GM23248 (cell line): Measurements from ENCODE around the gene TBC1D8. TPM values are rescaled to one million over a fixed set of nuclear protein-coding genes. Genes with fewer than 3 reads are reported as not detected.

Experiments
- DNase-seq: peaks from one replicate; pipeline ENCODE4 v3.0.0-alpha.2; 2015
- H2AFZ ChIP-seq: fragments of 200-600 bp; sonication (generic); 2 replicates; pipeline ENCODE4 v1.6.1; 2016; ENCODE audit warnings: antibody characterized with exemption
- H3F3A ChIP-seq: fragments of 200-600 bp; sonication (generic); 2 replicates; pipeline ENCODE4 v1.6.1; 2016; ENCODE audit warnings: mild to moderate bottlenecking, antibody characterized with exemption, mixed run types; ENCODE audit not compliant: insufficient read depth
- H3K27ac ChIP-seq: fragments of 200-600 bp; sonication (generic); 2 replicates; pipeline ENCODE4 v1.5.1; 2016; ENCODE audit warnings: mild to moderate bottlenecking
- H3K27me3 ChIP-seq: fragments of 200-600 bp; sonication (generic); replicated peaks from 2 replicates; pipeline ENCODE4 v1.6.1; 2016; ENCODE audit warnings: mild to moderate bottlenecking; ENCODE audit not compliant: insufficient read depth
- H3K36me3 ChIP-seq: fragments of 200-600 bp; sonication (generic); 2 replicates; pipeline ENCODE4 v1.6.1; 2016; ENCODE audit warnings: low read depth, mild to moderate bottlenecking
- H3K4me1 ChIP-seq: fragments of 200-600 bp; sonication (generic); 2 replicates; pipeline ENCODE4 v1.6.1; 2016; ENCODE audit warnings: mild to moderate bottlenecking; ENCODE audit not compliant: insufficient read depth
- H3K4me2 ChIP-seq: fragments of 200-600 bp; sonication (generic); one replicate; pipeline ENCODE4 v1.6.1; 2016; ENCODE audit warnings: mild to moderate bottlenecking; ENCODE audit not compliant: unreplicated experiment
- H3K4me3 ChIP-seq: fragments of 200-600 bp; sonication (generic); 2 replicates; pipeline ENCODE4 v1.5.1; 2016; ENCODE audit warnings: mild to moderate bottlenecking
- H3K79me2 ChIP-seq: fragments of 200-600 bp; sonication (generic); 2 replicates; pipeline ENCODE4 v1.6.1; 2016; ENCODE audit warnings: mild to moderate bottlenecking; ENCODE audit not compliant: insufficient read depth
- H3K9ac ChIP-seq: fragments of 200-600 bp; sonication (generic); 2 replicates; pipeline ENCODE4 v1.6.1; 2016; ENCODE audit warnings: mild to moderate bottlenecking
- H3K9me2 ChIP-seq: fragments of 200-600 bp; sonication (generic); 2 replicates; pipeline ENCODE4 v1.6.1; 2016; ENCODE audit warnings: mixed run types, mild to moderate bottlenecking, moderate library complexity; ENCODE audit not compliant: insufficient read depth
- H3K9me3 ChIP-seq: fragments of 200-600 bp; sonication (generic); one replicate; pipeline ENCODE4 v1.6.1; 2017; ENCODE audit warnings: low read depth
- H4K20me1 ChIP-seq: fragments of 200-600 bp; sonication (generic); 2 replicates; pipeline ENCODE4 v1.6.0; 2016; ENCODE audit not compliant: insufficient read depth
- EZH2 ChIP-seq: fragments of 200-600 bp; sonication (generic); IDR thresholded peaks from 2 replicates; pipeline ENCODE4 v1.6.1; 2018; ENCODE audit warnings: antibody characterized with exemption, mild to moderate bottlenecking; ENCODE audit not compliant: insufficient read depth, poor library complexity, severe bottlenecking
- EZH2phosphoT487 ChIP-seq: fragments of 200-600 bp; sonication (generic); IDR thresholded peaks from 2 replicates; pipeline ENCODE4 v1.6.1; 2018; ENCODE audit warnings: antibody characterized with exemption, moderate library complexity, mild to moderate bottlenecking, low read depth; ENCODE audit not compliant: insufficient read depth
- WGBS, 2 experiments: methylation state at CpG; one replicate each; pipeline ENCODE4 v1.1.6; 2015 to 2017; ENCODE audit warnings: low lambda C conversion rate in 2 of 2, low coverage in 1 of 2; ENCODE audit errors: missing lambda C conversion rate in 2 of 2; 5-methylcytosine and 5-hydroxymethylcytosine counted together
- in situ Hi-C: fragments of 300-500 bp; cut with MboI; formaldehyde crosslinking; loops from 2 replicates; pipeline ENCODE4 v1.15.0; 2020
- polyA plus RNA-seq: library from polyadenylated mRNA; unstranded; fragments of >200 nt; fragmentation: Nextera tagmentation; extraction: Ambion mirVana; gene quantifications from 2 replicates; pipeline ENCODE4 v1.2.1, GENCODE V29; 2016
- total RNA-seq: library from RNA; depleted of rRNA; stranded (reverse); fragments of >200 nt; shearing (Covaris generic); gene quantifications from 2 replicates; pipeline ENCODE4 v1.2.3, GENCODE V29; 2014

Gene TBC1D8
- total and polyA plus RNA-seq, 2 experiments from 2014 or later, result 2.5 to 2.6 TPM

DNA sequence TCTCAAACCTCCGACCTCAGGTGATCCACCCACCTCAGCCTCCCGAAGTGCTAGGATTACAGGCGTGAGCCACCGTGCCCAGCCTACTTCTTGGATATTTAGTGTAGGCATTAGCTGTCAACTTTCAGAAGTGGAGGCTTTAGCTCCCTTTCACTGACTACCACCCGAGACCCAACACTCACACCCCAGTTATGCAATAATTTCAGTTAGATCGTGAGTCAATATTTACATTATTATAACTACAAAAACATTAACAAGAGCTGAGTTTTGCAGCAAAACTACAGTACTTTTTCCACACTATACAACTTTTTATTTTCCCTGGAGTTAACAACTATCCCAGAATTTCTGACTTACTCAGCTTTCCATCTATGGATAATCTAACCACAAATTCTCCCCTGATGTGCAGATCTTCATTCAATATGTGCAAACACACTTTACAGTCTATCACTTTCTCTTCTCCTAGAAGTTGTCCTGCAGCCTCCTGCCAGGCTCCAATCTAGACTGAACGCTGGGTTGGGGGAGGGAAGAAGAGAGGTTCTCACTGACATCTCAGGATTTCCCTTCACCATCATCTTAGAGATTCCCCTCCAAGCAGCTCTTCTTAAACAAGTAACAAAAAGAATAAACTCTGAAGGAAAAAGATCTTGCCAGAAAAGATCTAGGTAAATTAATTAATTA is 10.1 kb downstream of the TBC1D8 start:
- no peak for DNase-seq

DNA sequence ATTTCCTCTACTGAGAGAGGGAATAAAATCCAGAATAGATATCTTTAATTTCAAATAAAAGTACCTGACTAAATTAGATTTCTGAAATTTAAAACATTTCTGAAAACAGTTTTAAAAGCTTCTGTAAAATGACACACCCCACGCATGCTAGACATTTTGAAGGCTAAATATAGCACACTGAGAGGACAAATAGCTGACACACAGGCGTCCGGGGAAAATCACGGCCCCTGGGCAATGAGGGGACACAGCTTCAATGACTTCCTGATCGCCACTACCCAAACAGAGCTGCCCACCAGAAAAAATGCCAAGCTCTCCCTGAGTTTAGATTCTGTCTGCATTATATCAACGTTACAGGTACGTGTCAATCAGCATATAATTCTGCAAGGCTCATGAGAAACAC is 10.9 kb downstream of the TBC1D8 start:
- in situ Hi-C loops, result no loop called here
- Histone ChIP-seq H3K27ac (no peak overlapping the region), H3K4me1 (peaks cover 2% of the 10 kb centered on the region), H3K9me3 (no peaks in the 10 kb centered on the region), H3K27me3 (no peaks in the 10 kb centered on the region), H3K9me2 (no peaks in the 10 kb centered on the region), H3K79me2 (no peaks in the 10 kb centered on the region), H4K20me1 (no peaks in the 10 kb centered on the region), H3K9ac (no peak overlapping the region), H3K36me3 (no peaks in the 10 kb centered on the region), H3K4me2 (no peak overlapping the region), H3K4me3 (no peak overlapping the region), H3F3A (no peaks in the 10 kb centered on the region), H2AFZ (no peak overlapping the region)
- no peak for DNase-seq
- WGBS, 2 experiments, result 78 to 79% methylated on average over 7 of the region's 7 CpGs
- TF ChIP-seq EZH2phosphoT487 (no peak), EZH2 (no peak)

More for the DNA sequence above, 10.1 kb downstream of the TBC1D8 start:
- H3K4me2 ChIP-seq, result no peak overlapping the region
- TF ChIP-seq EZH2 (no peak), EZH2phosphoT487 (no peak)
- no peak overlapping the region for H2AFZ ChIP-seq
- no peaks in the 10 kb centered on the region for H3K36me3 ChIP-seq
- no peaks in the 10 kb centered on the region for H3K9me3 ChIP-seq
- no peak overlapping the region for H3K9ac ChIP-seq
- no peaks in the 10 kb centered on the region for H3K27me3 ChIP-seq
- 68% methylated on average over 7 of the region's 7 CpGs for WGBS, 2 experiments
- H3F3A ChIP-seq, result no peaks in the 10 kb centered on the region
- H3K4me1 ChIP-seq, result peaks cover 8% of the 10 kb centered on the region
- no peaks in the 10 kb centered on the region for H3K9me2 ChIP-seq
- no peak overlapping the region for H3K27ac ChIP-seq
- peaks cover 1% of the 10 kb centered on the region; the same call in 1 of the 2 replicates for H3K79me2 ChIP-seq
- no peak overlapping the region for H3K4me3 ChIP-seq
- in situ Hi-C loops, result no loop called here
- no peaks in the 10 kb centered on the region for H4K20me1 ChIP-seq

DNA sequence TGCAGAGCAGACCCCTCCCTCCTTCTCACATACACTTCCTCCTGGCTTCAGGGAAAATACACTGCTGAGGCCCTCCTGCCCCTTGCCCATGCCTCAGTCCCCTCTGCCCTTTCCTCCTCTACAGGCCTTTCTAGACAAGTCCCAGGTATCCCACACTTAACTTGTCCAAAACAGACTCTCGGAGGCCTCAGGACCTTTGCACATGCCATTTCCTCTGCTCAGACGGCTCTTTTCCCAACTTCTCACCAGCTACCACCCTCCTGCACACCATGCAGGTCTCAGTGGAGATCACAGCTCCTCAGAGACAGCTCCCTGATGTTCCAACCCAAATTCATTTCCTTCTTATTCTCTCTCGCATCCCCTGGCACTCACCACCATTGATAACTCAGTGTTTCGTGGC is 11.7 kb downstream of the TBC1D8 start:
- no peak for TF ChIP-seq EZH2
- TF ChIP-seq EZH2phosphoT487, result no peak
- H3K4me1 ChIP-seq, result no peaks in the 10 kb centered on the region
- H3F3A ChIP-seq, result no peaks in the 10 kb centered on the region
- no peaks in the 10 kb centered on the region for H3K79me2 ChIP-seq
- H3K9me2 ChIP-seq, result no peaks in the 10 kb centered on the region
- H3K4me2 ChIP-seq, result no peak overlapping the region
- in situ Hi-C loops, result no loop called here
- no peak overlapping the region for H3K4me3 ChIP-seq
- H3K36me3 ChIP-seq, result no peaks in the 10 kb centered on the region
- H3K27me3 ChIP-seq, result no peaks in the 10 kb centered on the region
- WGBS, 2 experiments, result 88 to 93% methylated on average over 4 of the region's 4 CpGs
- DNase-seq, result no peak
- H3K9me3 ChIP-seq, result no peaks in the 10 kb centered on the region
- H2AFZ ChIP-seq, result no peak overlapping the region
- no peak overlapping the region for H3K9ac ChIP-seq
- H3K27ac ChIP-seq, result no peak overlapping the region
- no peaks in the 10 kb centered on the region for H4K20me1 ChIP-seq

DNA sequence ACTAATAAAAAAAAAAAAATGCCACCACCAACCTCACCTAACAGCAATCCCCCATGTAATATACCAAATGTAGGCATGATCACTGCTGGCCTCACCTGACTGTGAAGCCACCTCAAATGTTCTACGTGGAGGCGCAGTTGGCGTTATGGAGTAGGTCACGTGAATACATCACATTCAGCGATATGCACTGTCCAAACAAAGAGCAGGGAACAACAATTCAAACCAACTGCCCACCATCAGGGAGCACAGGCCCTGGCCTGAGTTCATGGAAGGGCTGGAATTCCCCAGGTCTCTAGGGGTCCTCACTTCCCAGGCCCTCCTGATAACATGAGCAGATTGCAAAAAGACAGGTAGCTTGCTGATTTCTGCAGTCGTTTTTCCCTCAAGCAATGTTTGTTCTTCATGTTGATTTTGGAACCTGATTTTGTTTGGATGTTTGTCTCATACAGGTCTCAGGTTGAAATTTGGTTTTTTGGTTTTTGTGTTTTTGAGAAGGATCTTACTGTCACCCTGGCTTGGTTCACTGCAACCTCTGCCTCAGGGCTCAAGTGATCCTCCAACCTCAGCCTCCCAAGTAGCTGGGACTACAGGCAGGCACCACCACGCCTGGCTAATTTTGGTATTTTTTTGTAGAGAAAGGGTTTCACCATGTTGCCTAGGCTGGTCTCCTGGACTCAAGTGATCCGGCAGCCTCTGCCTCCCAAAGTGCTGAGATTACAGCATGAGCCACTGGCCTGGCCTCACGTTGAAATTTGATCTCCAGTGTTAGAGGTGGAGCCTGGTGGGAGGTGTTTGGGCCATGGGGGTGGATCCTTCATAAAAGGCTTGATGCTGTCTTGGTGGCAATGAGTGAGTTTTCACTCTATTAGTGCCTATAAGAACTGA is 15.5 kb downstream of the TBC1D8 start:
- Histone ChIP-seq H4K20me1 (no peaks in the 10 kb centered on the region), H3K36me3 (no peaks in the 10 kb centered on the region), H3F3A (no peaks in the 10 kb centered on the region), H3K4me3 (no peak overlapping the region), H3K27me3 (no peaks in the 10 kb centered on the region), H3K9ac (no peak overlapping the region), H3K4me2 (no peak overlapping the region), H3K79me2 (no peaks in the 10 kb centered on the region), H2AFZ (no peak overlapping the region), H3K27ac (no peak overlapping the region), H3K9me3 (no peaks in the 10 kb centered on the region), H3K9me2 (no peaks in the 10 kb centered on the region), H3K4me1 (no peaks in the 10 kb centered on the region)
- TF ChIP-seq EZH2, result no peak
- TF ChIP-seq EZH2phosphoT487, result no peak
- 82 to 83% methylated on average over 9 of the region's 9 CpGs for WGBS, 2 experiments
- no peak for DNase-seq
- in situ Hi-C loops, result no loop called here
